Stomach smooth muscle (tissue), 2 donors: Measurements from ENCODE around the gene HNRNPF.
"Not testable (repeated sequence)": the region's sequence is repeated elsewhere in the genome, so short reads cannot be mapped to it uniquely, and the experiment has no call there.

Experiments used
- H3K27ac ChIP-seq: one replicate; pipeline ENCODE4 v1.7.0; 2013; ENCODE audit warnings: mild to moderate bottlenecking, low read length, inconsistent platforms
- H3K27me3 ChIP-seq, 2 donors: one replicate each; pipeline ENCODE4 v1.7.0; 2013; ENCODE audit warnings: low read length in 2 of 2; ENCODE audit not compliant: insufficient read depth in 2 of 2, control insufficient read depth in 1 of 2
- H3K36me3 ChIP-seq, 2 donors: one replicate each; pipeline ENCODE4 v1.7.0; 2013; ENCODE audit warnings: low read length in 2 of 2; ENCODE audit not compliant: control insufficient read depth in 2 of 2, insufficient read depth in 2 of 2
- H3K4me1 ChIP-seq: one replicate; pipeline ENCODE4 v1.7.0; 2013; ENCODE audit warnings: low read length; ENCODE audit not compliant: control insufficient read depth, insufficient read depth
- H3K4me3 ChIP-seq, 2 donors: one replicate each; pipeline ENCODE4 v1.7.0; 2013; ENCODE audit warnings: low read length in 2 of 2
- H3K9ac ChIP-seq, 2 donors: one replicate each; pipeline ENCODE4 v1.7.0; 2013; ENCODE audit warnings: low read length in 2 of 2, mild to moderate bottlenecking in 1 of 2
- H3K9me3 ChIP-seq, 2 donors: one replicate each; pipeline ENCODE4 v1.7.0; 2013; ENCODE audit warnings: low read length in 2 of 2; ENCODE audit not compliant: control insufficient read depth in 2 of 2
- donor health status: healthy.
- donor health status: Pancreatic carcinoma.

Gene HNRNPF

DNA sequence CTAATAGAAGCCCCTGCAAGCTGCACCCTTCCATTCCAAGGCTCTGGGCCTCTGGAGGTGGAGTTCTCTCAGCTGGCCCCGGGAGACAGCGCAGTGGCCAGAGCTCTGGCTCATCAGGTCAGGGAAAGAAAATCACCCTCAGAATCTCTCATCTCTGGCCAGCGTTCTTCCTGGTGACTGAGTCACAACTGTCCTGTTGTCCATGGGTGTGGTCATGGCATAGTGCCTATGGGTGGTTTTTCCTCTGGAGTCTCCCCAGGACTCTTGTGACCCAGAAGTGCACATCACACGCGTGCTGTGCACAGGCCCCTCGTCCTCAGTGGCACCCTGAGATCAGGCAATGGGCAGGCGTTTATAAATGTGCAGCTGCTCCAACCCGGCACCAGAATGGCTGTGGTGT, 64.9 kb downstream of the HNRNPF start:
- H3K27ac ChIP-seq = no peak overlapping the region
- H3K27me3 ChIP-seq = peaks cover 3 to 5% of the 10 kb centered on the region in 2 donors
- no peaks in the 10 kb centered on the region for H3K9me3 ChIP-seq
- H3K36me3 ChIP-seq = no peaks in the 10 kb centered on the region
- H3K4me1 ChIP-seq = no peaks in the 10 kb centered on the region
- no peak overlapping the region for H3K9ac ChIP-seq
- H3K4me3 ChIP-seq = no peak overlapping the region

DNA sequence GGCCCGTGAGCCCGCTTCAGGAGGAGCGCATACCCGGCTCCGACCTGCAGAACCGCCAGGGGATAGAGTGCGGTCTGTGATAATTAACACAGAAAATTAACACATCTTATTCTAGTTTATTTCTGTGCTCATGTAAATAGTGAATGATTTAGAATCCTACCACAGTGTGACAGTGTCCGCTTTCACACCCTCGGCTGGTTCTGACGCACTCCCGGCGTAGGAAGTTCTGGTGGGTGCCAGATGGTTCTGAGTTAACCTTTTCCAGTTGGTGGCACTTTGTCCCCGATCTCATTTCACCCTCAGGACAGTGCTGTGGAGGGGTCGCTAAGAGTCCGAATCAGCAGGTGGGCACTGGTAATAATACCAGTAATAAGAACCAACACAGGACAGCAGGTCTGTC, 65.9 kb downstream of the HNRNPF start:
- Histone ChIP-seq H3K9me3 (no peaks in the 10 kb centered on the region), H3K4me1 (no peaks in the 10 kb centered on the region), H3K9ac (no peak overlapping the region), H3K36me3 (no peaks in the 10 kb centered on the region), H3K4me3 (no peak overlapping the region), H3K27me3 (peaks cover 4 to 6% of the 10 kb centered on the region in 2 donors), H3K27ac (no peak overlapping the region)

DNA sequence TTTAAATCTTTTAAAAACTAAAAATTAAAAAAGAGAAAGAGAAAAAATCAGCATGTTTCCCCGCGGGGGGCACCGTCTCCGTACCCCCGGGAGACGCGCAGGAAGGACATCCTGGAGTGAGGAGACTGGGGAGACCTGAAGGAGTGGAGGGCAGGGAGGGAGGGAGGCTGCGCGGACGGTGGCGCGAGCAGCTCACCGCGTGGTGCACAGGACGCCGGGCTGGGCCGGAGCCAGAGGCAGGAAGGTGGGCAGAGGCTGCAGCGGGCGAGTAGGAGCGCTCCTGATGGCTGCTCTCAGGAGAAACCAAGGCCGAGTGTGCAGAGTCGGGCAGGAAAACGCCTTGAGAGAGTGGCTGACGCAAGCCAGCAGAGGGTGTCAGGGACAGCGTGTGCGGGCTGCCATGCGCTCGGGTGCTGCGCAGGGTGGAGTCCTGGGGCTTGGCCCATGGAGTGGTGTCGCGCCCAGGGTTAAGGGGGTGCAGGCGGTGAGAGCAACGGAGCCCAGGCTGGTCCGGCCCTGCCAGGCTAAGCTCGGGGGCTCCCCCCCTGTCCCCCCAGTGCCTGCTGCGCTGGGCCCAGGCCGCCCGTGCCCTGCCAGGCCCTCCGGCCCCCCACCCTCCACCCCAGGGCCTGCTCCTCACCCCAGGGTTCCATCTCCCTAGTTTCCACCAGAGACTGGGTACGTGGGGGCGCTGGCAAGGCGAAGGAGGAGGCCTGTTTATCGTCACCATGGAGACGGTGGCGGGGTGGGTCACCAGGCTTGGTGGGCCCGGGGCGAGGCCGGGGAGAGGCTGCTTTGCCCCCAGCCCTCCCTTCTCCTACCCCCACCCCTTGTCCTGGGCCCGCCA, 66.5 kb downstream of the HNRNPF start:
- Histone ChIP-seq H3K27ac (no peak overlapping the region), H3K4me1 (no peaks in the 10 kb centered on the region), H3K4me3 (no peak overlapping the region), H3K9me3 (no peaks in the 10 kb centered on the region), H3K27me3 (peaks cover 6 to 7% of the 10 kb centered on the region in 2 donors), H3K9ac (no peak overlapping the region), H3K36me3 (no peaks in the 10 kb centered on the region)

DNA sequence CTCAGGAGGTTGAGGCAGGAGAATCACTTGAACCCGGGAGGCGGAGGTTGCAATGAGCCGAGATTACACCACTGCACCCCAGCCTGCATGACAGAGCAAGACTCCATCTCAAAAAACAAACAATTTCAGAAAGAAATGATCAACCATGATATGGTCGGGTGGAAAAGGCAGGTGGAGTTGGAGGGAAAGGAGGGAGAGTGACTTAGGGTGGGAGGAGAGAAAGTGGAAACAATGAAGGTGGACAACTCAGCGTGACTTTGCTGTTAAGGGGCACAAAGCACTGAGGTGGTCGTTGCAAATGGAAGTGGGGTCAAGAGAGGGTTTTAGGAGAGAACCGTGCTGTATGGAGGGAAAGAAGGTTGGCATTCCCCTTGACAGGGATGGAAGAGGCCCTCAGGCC, 67.5 kb downstream of the HNRNPF start:
- H3K36me3 ChIP-seq = no peaks in the 10 kb centered on the region
- no peaks in the 10 kb centered on the region for H3K9me3 ChIP-seq
- no peaks in the 10 kb centered on the region for H3K4me1 ChIP-seq
- no peak overlapping the region for H3K4me3 ChIP-seq
- peaks cover 6 to 7% of the 10 kb centered on the region in 2 donors for H3K27me3 ChIP-seq
- no peak overlapping the region for H3K9ac ChIP-seq
- H3K27ac ChIP-seq = no peak overlapping the region

DNA sequence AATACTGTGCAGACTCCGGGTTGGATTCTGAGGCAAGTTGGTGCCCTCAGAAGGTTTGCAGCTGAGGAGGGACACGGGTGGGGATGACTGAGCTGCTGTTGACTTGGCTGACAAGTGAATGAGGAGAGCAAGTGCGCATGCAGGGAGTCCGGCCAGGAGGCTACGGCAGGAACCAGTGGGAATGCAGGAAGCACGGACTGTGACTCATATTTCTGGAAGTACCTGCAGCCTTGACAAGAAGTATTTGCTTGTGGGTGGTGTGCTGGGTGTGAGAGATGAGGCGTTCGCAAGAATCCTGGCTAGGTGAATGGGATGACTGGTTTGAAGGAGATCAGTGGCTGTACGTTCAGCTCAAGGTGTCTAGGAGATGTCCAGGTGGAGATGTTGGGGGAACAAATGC, 68.4 kb downstream of the HNRNPF start:
- no peaks in the 10 kb centered on the region for H3K36me3 ChIP-seq
- H3K4me1 ChIP-seq = no peaks in the 10 kb centered on the region
- no peak overlapping the region for H3K27ac ChIP-seq
- no peak overlapping the region for H3K4me3 ChIP-seq
- H3K9me3 ChIP-seq = no peaks in the 10 kb centered on the region
- peaks cover 6 to 10% of the 10 kb centered on the region in 2 donors for H3K27me3 ChIP-seq
- no peak overlapping the region for H3K9ac ChIP-seq

DNA sequence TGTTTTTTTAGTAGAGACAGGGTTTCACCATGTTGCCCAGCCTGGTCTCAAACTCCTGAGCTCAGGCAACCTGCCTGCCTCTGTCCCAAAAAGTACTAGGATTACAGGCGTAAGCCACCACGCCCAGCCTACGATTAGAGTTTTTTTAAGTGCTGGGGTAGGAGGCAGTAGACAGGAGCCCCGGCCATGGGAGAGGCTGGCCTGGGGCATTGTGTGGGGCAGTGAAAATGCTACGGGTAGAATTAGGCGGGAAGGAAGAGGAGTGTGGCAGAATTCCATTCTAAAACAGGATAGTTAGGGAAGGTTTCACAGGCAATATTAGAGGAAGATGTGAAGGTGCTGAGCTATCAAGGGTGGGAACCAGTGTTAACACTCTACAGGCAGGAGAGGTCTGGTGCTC, 68.9 kb downstream of the HNRNPF start:
- Histone ChIP-seq H3K27me3 (peaks cover 6 to 10% of the 10 kb centered on the region in 2 donors), H3K36me3 (no peaks in the 10 kb centered on the region), H3K9ac (no peak overlapping the region), H3K4me1 (no peaks in the 10 kb centered on the region), H3K4me3 (no peak overlapping the region), H3K27ac (no peak overlapping the region), H3K9me3 (no peaks in the 10 kb centered on the region)

DNA sequence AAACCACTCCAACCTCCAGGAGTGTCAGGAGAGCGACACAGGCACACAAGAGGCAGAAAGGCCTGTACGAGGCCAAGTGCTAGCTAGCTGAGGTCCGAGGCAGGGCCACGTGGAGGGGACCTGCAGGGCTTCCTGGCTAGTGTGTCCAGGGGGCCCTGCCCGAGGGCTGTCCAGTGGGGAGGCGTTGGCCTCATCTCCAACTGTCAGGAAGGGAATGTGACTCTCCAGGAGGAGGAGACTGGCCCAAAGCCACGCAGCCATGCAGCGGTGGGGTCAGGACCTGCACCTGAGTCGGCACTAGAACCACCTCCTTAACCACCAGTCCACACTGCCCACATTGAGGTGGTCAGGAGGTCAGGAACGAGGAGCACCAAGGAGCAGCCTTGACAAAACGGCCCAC, 69.8 kb downstream of the HNRNPF start:
- H3K9ac ChIP-seq = no peak overlapping the region
- no peaks in the 10 kb centered on the region for H3K36me3 ChIP-seq
- no peaks in the 10 kb centered on the region for H3K4me1 ChIP-seq
- no peak overlapping the region for H3K4me3 ChIP-seq
- H3K9me3 ChIP-seq = no peaks in the 10 kb centered on the region
- H3K27ac ChIP-seq = no peak overlapping the region
- H3K27me3 ChIP-seq = peaks cover 6 to 10% of the 10 kb centered on the region in 2 donors

DNA sequence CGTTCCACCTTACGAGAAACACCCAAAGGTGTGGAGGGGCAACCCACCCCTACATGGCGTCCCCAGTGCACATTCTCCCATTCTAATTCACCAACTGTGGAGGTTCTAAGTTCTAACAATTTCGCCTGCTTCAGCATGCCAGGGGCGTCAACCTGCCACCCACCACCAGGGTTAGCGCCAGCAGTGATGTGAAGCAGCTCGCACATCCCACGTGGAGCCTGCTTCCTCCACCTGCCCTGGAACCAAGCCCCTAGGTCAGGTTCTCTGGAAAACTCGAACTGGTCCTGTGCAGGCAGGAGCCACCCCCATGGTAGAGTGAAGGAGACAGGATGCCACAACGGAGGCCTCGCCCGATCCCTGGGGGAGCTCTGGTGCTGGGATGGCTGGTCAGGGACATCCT, 70.9 kb downstream of the HNRNPF start:
- H3K9ac ChIP-seq = no peak overlapping the region
- H3K27ac ChIP-seq = no peak overlapping the region
- H3K9me3 ChIP-seq = no peaks in the 10 kb centered on the region
- peaks cover 6 to 10% of the 10 kb centered on the region in 2 donors for H3K27me3 ChIP-seq
- no peak overlapping the region for H3K4me3 ChIP-seq
- H3K36me3 ChIP-seq = no peaks in the 10 kb centered on the region
- no peaks in the 10 kb centered on the region for H3K4me1 ChIP-seq

DNA sequence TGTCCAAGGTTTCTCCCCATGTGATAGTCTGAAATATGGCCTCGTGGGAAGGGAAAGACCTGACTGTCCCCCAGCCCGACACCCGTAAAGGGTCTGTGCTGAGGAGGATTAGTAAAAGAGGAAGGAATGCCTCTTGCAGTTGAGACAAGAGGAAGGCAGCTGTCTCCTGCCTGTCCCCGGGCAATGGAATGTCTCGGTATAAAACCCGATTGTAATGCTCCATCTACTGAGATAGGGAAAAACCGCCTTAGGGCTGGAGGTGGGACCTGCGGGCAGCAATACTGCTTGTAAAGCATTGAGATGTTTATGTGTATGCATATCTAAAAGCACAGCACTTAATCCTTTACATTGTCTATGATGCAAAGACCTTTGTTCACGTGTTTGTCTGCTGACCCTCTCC, 71.5 kb downstream of the HNRNPF start:
- not testable (repeated sequence) for H3K9ac ChIP-seq, H3K36me3 ChIP-seq, H3K27ac ChIP-seq, H3K9me3 ChIP-seq, H3K27me3 ChIP-seq, H3K4me1 ChIP-seq, H3K4me3 ChIP-seq

DNA sequence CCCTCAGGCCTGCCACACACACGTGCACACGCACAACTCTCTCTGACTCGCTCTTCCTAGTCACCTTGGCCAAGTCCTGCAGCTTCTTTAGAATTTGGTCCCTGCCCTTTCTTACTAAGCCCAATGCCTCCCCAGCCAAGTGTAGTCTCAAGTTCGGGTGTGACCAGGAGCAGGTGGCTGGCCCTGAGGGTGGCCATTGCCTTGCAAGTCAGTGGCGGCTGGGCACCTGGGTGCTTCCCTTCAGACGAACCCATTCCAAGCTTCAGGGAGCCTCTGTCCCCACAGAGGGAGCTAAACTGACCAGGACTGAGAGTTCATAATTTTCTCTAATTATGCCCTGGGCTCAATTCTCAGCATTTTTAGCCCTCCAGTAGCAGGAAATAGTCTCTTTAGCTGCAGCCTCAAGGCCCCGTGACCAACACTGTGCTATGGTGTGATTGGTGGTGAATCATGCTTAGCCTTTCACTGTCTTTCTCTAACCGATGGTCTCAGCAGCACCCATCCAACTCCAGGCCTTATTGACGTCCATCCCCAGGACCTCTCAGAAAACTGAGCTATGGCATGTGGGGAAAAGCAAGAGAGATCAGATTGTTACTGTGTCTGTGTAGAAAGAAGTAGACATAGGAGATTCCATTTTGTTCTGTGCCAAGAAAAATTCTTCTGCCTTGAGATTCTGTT, 72.2 kb downstream of the HNRNPF start:
- no peak overlapping the region for H3K4me3 ChIP-seq
- H3K4me1 ChIP-seq = no peaks in the 10 kb centered on the region
- H3K27me3 ChIP-seq = peaks cover 6 to 10% of the 10 kb centered on the region in 2 donors
- no peaks in the 10 kb centered on the region for H3K36me3 ChIP-seq
- no peak overlapping the region for H3K9ac ChIP-seq
- no peak overlapping the region for H3K27ac ChIP-seq
- H3K9me3 ChIP-seq = no peaks in the 10 kb centered on the region

DNA sequence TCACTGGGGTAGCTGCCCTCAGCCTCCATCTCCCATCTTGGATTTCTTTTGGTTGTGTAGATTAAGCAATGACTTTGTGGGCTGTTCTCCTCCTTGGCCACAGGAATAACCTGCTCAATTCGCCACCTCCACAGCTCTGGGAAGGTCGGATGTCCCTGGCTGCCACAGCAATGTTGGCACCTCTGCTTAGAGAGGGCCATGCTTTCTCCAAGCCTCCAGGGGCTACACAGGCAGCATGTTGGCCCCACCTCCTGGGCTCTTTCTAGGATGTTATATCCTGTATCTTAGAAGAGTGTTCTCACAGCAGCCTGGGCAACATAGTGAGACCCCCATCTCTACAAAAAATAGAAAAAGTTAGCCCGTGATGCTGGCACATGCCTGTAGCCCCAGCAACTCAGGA, 72.9 kb downstream of the HNRNPF start:
- no peak overlapping the region for H3K27ac ChIP-seq
- H3K9ac ChIP-seq = no peak overlapping the region
- no peaks in the 10 kb centered on the region for H3K36me3 ChIP-seq
- no peaks in the 10 kb centered on the region for H3K9me3 ChIP-seq
- H3K27me3 ChIP-seq = peaks cover 6 to 8% of the 10 kb centered on the region in 2 donors
- no peak overlapping the region for H3K4me3 ChIP-seq
- H3K4me1 ChIP-seq = no peaks in the 10 kb centered on the region
